ENCODE measurements around the gene SDHAF3. TPM values are rescaled to one million over a fixed set of nuclear protein-coding genes. Genes with fewer than 3 reads are reported as not detected.

SDHAF3 gene
- total RNA-seq, 2 donors from 2014 or later = 20.2 to 22.4 TPM

GRCh38 chr7:97138830-97139229 lies 21.3 kb downstream of the SDHAF3 start:
- H3K4me3 ChIP-seq (ENCODE audit: low read length) = peak overlapping the region; percentile 69
- Mint-ChIP-seq H3K4me3 (no peak overlapping the region), H3K4me1 (peaks cover 2% of the 10 kb centered on the region), H3K27ac (no peak overlapping the region), H3K27me3 (ENCODE audit: insufficient read depth) (no peaks in the 10 kb centered on the region), H3K9me3 (peaks cover 62% of the 10 kb centered on the region), H3K36me3 (ENCODE audit: low read depth) (peaks cover 64% of the 10 kb centered on the region)
- WGBS, 2 experiments (ENCODE audit: insufficient coverage in 1 of 2, insufficient read length in 1 of 2) = 90 to 92% methylated on average over 3 to 8 of the region's 8 CpGs
- H3K9ac ChIP-seq (ENCODE audit: extremely low read depth, low read length, poor library complexity, severe bottlenecking) = no peak overlapping the region
- TF ChIP-seq CTCF (conservative IDR thresholded peaks at IDR 0.05) = no peak
- H3K4me1 ChIP-seq (ENCODE audit: control insufficient read depth, insufficient read depth, low read length) = no peaks in the 10 kb centered on the region
- peaks cover 39% of the 10 kb centered on the region for H3K36me3 ChIP-seq (ENCODE audit: control insufficient read depth, insufficient read depth, low read length)
- no peak for DNase-seq
- no peak overlapping the region for H3K27ac ChIP-seq (ENCODE audit: low read depth, low read length)
- peaks cover 66% of the 10 kb centered on the region for H3K9me3 ChIP-seq (ENCODE audit: control insufficient read depth, low read length)
- H3K27me3 ChIP-seq (ENCODE audit: control insufficient read depth, insufficient read depth, low read length, poor library complexity, severe bottlenecking) = no peaks in the 10 kb centered on the region

GRCh38 chr7:97145068-97145467 lies 27.6 kb downstream of the SDHAF3 start:
- Mint-ChIP-seq H3K36me3 (ENCODE audit: low read depth) (peaks cover 41% of the 10 kb centered on the region), H3K27ac (no peak overlapping the region), H3K27me3 (ENCODE audit: insufficient read depth) (no peaks in the 10 kb centered on the region), H3K4me1 (peaks cover 3% of the 10 kb centered on the region), H3K4me3 (no peak overlapping the region), H3K9me3 (peaks cover 33% of the 10 kb centered on the region)
- Histone ChIP-seq H3K9me3 (ENCODE audit: control insufficient read depth, low read length) (peaks cover 28% of the 10 kb centered on the region), H3K4me1 (ENCODE audit: control insufficient read depth, insufficient read depth, low read length) (no peaks in the 10 kb centered on the region), H3K4me3 (ENCODE audit: low read length) (no peak overlapping the region), H3K27ac (ENCODE audit: low read depth, low read length) (no peak overlapping the region), H3K36me3 (ENCODE audit: control insufficient read depth, insufficient read depth, low read length) (peaks cover 12% of the 10 kb centered on the region), H3K27me3 (ENCODE audit: control insufficient read depth, insufficient read depth, low read length, poor library complexity, severe bottlenecking) (no peaks in the 10 kb centered on the region), H3K9ac (ENCODE audit: extremely low read depth, low read length, poor library complexity, severe bottlenecking) (no peak overlapping the region)
- DNase-seq = no peak
- TF ChIP-seq CTCF (conservative IDR thresholded peaks at IDR 0.05) = peak; percentile 56
- WGBS, 2 experiments (ENCODE audit: insufficient coverage in 1 of 2, insufficient read length in 1 of 2) = 63 to 83% methylated on average over 1 of the region's 1 CpG

GRCh38 chr7:97149843-97150242 lies 32.3 kb downstream of the SDHAF3 start:
- Mint-ChIP-seq H3K4me1 (peaks cover 18% of the 10 kb centered on the region), H3K27me3 (ENCODE audit: insufficient read depth) (no peaks in the 10 kb centered on the region), H3K4me3 (no peak overlapping the region), H3K36me3 (ENCODE audit: low read depth) (peaks cover 25% of the 10 kb centered on the region), H3K27ac (no peak overlapping the region), H3K9me3 (peaks cover 9% of the 10 kb centered on the region)
- Histone ChIP-seq H3K36me3 (ENCODE audit: control insufficient read depth, insufficient read depth, low read length) (no peaks in the 10 kb centered on the region), H3K9ac (ENCODE audit: extremely low read depth, low read length, poor library complexity, severe bottlenecking) (no peak overlapping the region), H3K4me1 (ENCODE audit: control insufficient read depth, insufficient read depth, low read length) (peaks cover 4% of the 10 kb centered on the region), H3K27me3 (ENCODE audit: control insufficient read depth, insufficient read depth, low read length, poor library complexity, severe bottlenecking) (no peaks in the 10 kb centered on the region), H3K27ac (ENCODE audit: low read depth, low read length) (no peak overlapping the region), H3K4me3 (ENCODE audit: low read length) (no peak overlapping the region), H3K9me3 (ENCODE audit: control insufficient read depth, low read length) (no peaks in the 10 kb centered on the region)
- no peak for TF ChIP-seq CTCF (conservative IDR thresholded peaks at IDR 0.05)
- DNase-seq = no peak
- 90 to 97% methylated on average over 1 of the region's 1 CpG for WGBS, 2 experiments (ENCODE audit: insufficient coverage in 1 of 2, insufficient read length in 1 of 2)
